ENCODE results near the gene LASP1. TPM values are rescaled to one million over a fixed set of nuclear protein-coding genes. Genes with fewer than 3 reads are reported as not detected.
A peak's percentile ranks its signal among the peaks of the same experiment; 100 is the strongest.

Gene LASP1
- total RNA-seq, 1 experiment from 2014 or later, result 137 TPM

- intact Hi-C loops (cut with micrococcal nuclease; ENCODE audit: unreplicated experiment), result loop anchor here (1.0 kb wide), 2 partner anchors 26 to 27 kb away; partner anchors contain the start of gene RPL23
- TF ChIP-seq, protein P1, sequence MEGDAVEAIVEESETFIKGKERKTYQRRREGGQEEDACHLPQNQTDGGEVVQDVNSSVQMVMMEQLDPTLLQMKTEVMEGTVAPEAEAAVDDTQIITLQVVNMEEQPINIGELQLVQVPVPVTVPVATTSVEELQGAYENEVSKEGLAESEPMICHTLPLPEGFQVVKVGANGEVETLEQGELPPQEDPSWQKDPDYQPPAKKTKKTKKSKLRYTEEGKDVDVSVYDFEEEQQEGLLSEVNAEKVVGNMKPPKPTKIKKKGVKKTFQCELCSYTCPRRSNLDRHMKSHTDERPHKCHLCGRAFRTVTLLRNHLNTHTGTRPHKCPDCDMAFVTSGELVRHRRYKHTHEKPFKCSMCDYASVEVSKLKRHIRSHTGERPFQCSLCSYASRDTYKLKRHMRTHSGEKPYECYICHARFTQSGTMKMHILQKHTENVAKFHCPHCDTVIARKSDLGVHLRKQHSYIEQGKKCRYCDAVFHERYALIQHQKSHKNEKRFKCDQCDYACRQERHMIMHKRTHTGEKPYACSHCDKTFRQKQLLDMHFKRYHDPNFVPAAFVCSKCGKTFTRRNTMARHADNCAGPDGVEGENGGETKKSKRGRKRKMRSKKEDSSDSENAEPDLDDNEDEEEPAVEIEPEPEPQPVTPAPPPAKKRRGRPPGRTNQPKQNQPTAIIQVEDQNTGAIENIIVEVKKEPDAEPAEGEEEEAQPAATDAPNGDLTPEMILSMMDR (IDR thresholded peaks at IDR 0.05; ENCODE audit: insufficient read depth in 1 of 2, low read depth in 1 of 2, low read length in 1 of 2, severe bottlenecking in 1 of 2, unreplicated experiment in 1 of 2), result no peak
- peaks cover 28% of the 10 kb centered on the region for H3K36me3 Mint-ChIP-seq (ENCODE audit: insufficient read depth, unreplicated experiment)
- peak overlapping the region; percentile 86 for H3K4me3 ChIP-seq (ENCODE audit: low read depth, low read length)
- H3K36me3 ChIP-seq (ENCODE audit: control insufficient read depth, insufficient read depth, low read length), result no peaks in the 10 kb centered on the region
- peaks cover 9% of the 10 kb centered on the region for H3K4me1 ChIP-seq
- no peaks in the 10 kb centered on the region for H3K27me3 Mint-ChIP-seq (ENCODE audit: insufficient read depth, unreplicated experiment)
- DNase-seq, result no peak
- no peaks in the 10 kb centered on the region for H3K27me3 ChIP-seq (replicated peaks; ENCODE audit: control insufficient read depth, insufficient read depth, low read length)
- no peaks in the 10 kb centered on the region for H3K4me1 Mint-ChIP-seq (ENCODE audit: low read depth, unreplicated experiment)
- POLR2A ChIA-PET, result interaction anchor here (0.6 to 1.8 kb wide), 7 partner anchors 14 to 319 kb away, joined by 3 to 18 read pairs (median 3); partner anchors contain the start of genes PIP4K2B and RPL23
- H3K27ac Mint-ChIP-seq (ENCODE audit: unreplicated experiment), result peak overlapping the region; percentile 100
- CTCF ChIA-PET, result interaction anchor here (0.7 to 1.2 kb wide), 3 partner anchors 28 to 142 kb away, joined by 3 to 5 read pairs (median 3); partner anchors contain the start of genes FBXO47 and RPL23
- H3K9me3 ChIP-seq, result no peaks in the 10 kb centered on the region
- peak overlapping the region; percentile 98 for H3K4me3 Mint-ChIP-seq (ENCODE audit: unreplicated experiment)
- H3K9me3 Mint-ChIP-seq (ENCODE audit: unreplicated experiment), result no peaks in the 10 kb centered on the region
- TSS peak; percentile 99 for BruUV-seq (replicated peaks)
Observed at GRCh38 chr17:38825762-38826247, 44.1 kb upstream of the LASP1 start.

DNA sequence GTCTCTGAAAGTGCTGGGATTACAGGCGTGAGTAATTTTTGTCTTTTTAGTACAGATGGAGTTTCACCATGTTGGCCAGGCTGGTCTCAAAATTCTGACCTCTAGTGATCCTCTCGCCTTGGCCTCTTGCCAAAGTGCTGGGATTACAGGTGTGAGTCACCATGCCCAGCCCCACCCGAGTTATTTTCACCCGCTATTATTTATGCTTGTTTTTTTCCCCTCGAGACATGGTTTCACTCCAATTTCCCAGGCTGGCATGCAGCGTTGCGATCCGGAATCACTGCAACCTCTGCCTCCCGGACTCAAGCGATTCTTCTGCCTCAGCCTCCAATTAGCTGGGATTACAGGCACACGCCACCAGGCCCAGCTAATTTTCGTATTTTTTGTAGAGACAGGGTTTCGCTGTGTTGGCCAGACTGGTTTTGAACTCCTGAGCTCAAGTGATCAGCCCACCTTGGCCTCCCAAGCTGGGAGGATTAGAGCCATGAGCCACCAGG is 25.5 kb upstream of the LASP1 start:
- ChIA-PET CTCF (interaction anchor here (0.7 to 1.4 kb wide), 2 partner anchors 10 to 154 kb away, joined by 3 read pairs; partner anchors contain the start of gene RPL23), POLR2A (interaction anchor here (0.6 to 1.7 kb wide), 7 partner anchors 7 to 356 kb away, joined by 3 to 23 read pairs (median 5); partner anchors contain the start of genes RPL19 and RPL23)
- Mint-ChIP-seq H3K4me1 (ENCODE audit: low read depth, unreplicated experiment) (no peaks in the 10 kb centered on the region), H3K9me3 (ENCODE audit: unreplicated experiment) (no peaks in the 10 kb centered on the region), H3K4me3 (ENCODE audit: unreplicated experiment) (no peak overlapping the region), H3K27ac (ENCODE audit: unreplicated experiment) (peak overlapping the region; percentile 45), H3K36me3 (ENCODE audit: insufficient read depth, unreplicated experiment) (peaks cover 57% of the 10 kb centered on the region), H3K27me3 (ENCODE audit: insufficient read depth, unreplicated experiment) (no peaks in the 10 kb centered on the region)
- Histone ChIP-seq H3K27me3 (replicated peaks; ENCODE audit: control insufficient read depth, insufficient read depth, low read length) (no peaks in the 10 kb centered on the region), H3K4me1 (no peaks in the 10 kb centered on the region), H3K9me3 (no peaks in the 10 kb centered on the region), H3K36me3 (ENCODE audit: control insufficient read depth, insufficient read depth, low read length) (no peaks in the 10 kb centered on the region; the same call in 1 of the 2 replicates), H3K4me3 (ENCODE audit: low read depth, low read length) (no peak overlapping the region)
- no peak for DNase-seq
- BruUV-seq (replicated peaks), result no TSS peak
- intact Hi-C loops (cut with micrococcal nuclease; ENCODE audit: unreplicated experiment), result no loop called here
- TF ChIP-seq, protein P1 (IDR thresholded peaks at IDR 0.05; ENCODE audit: insufficient read depth in 1 of 2, low read depth in 1 of 2, low read length in 1 of 2, severe bottlenecking in 1 of 2, unreplicated experiment in 1 of 2), result no peak

GRCh38 chr17:38848557-38848891 is 21.3 kb upstream of the LASP1 start:
- Mint-ChIP-seq H3K9me3 (ENCODE audit: unreplicated experiment) (no peaks in the 10 kb centered on the region), H3K27ac (ENCODE audit: unreplicated experiment) (no peak overlapping the region), H3K4me3 (ENCODE audit: unreplicated experiment) (no peak overlapping the region), H3K27me3 (ENCODE audit: insufficient read depth, unreplicated experiment) (no peaks in the 10 kb centered on the region), H3K36me3 (ENCODE audit: insufficient read depth, unreplicated experiment) (peaks cover 92% of the 10 kb centered on the region), H3K4me1 (ENCODE audit: low read depth, unreplicated experiment) (peaks cover 22% of the 10 kb centered on the region)
- no peak for DNase-seq
- Histone ChIP-seq H3K4me1 (peaks cover 10% of the 10 kb centered on the region; the same call in 1 of the 2 replicates), H3K4me3 (ENCODE audit: low read depth, low read length) (no peak overlapping the region), H3K36me3 (ENCODE audit: control insufficient read depth, insufficient read depth, low read length) (peaks cover 7% of the 10 kb centered on the region), H3K27me3 (replicated peaks; ENCODE audit: control insufficient read depth, insufficient read depth, low read length) (no peaks in the 10 kb centered on the region), H3K9me3 (no peaks in the 10 kb centered on the region)
- CTCF ChIA-PET, result no interaction called here
- no TSS peak for BruUV-seq (replicated peaks)
- TF ChIP-seq, protein P1 (IDR thresholded peaks at IDR 0.05; ENCODE audit: insufficient read depth in 1 of 2, low read depth in 1 of 2, low read length in 1 of 2, severe bottlenecking in 1 of 2, unreplicated experiment in 1 of 2), result no peak
- POLR2A ChIA-PET, result interaction anchor here (1.3 kb wide), 1 partner anchor 19 kb away, joined by 5 read pairs; no protein-coding TSS in a partner anchor
- intact Hi-C loops (cut with micrococcal nuclease; ENCODE audit: unreplicated experiment), result no loop called here
